ENCODE data around the gene GPR35. TPM values are rescaled to one million over a fixed set of nuclear protein-coding genes. Genes with fewer than 3 reads are reported as not detected.

GPR35 gene
- total and polyA plus RNA-seq, 11 donors = 0.48 to 2.7 (median 0.93) TPM; not detected in 1

- Histone ChIP-seq H3K27me3 (no peaks in the 10 kb centered on the region), H3K9me3 (no peaks in the 10 kb centered on the region), H3K4me3 (no peak overlapping the region), H3K4me1 (peaks cover 0 to 75% (median 40%) of the 10 kb centered on the region in 12 donors), H3K27ac (peak overlapping the region in 2 of 12 donors; percentile 61 to 75), H3K36me3 (peaks cover 0 to 46% (median 26%) of the 10 kb centered on the region in 9 donors)
- TF ChIP-seq CTCF (IDR thresholded peaks at IDR 0.05) (no peak), POLR2A (IDR thresholded peaks at IDR 0.05) (no peak)
- DNase-seq (peak in 1 of 5 donors; percentile 27), ATAC-seq (no peak)
- 94 to 97% (median 96%) methylated on average over 21 of the region's 21 CpGs for WGBS, 4 donors
- intact Hi-C loops (cut with DNase I) = loop anchor here in 1 of 10 donors (10.0 kb wide), 1 partner anchor 114 kb away; no protein-coding TSS in a partner anchor
Measured at GRCh38 chr2:240590681-240591111, 34.6 kb upstream of the GPR35 start.

GRCh38 chr2:240591226-240591625, 34.1 kb upstream of the GPR35 start:
- Histone ChIP-seq H3K4me3 (no peak overlapping the region), H3K4me1 (peaks cover 0 to 78% (median 42%) of the 10 kb centered on the region in 12 donors), H3K36me3 (peaks cover 0 to 51% (median 29%) of the 10 kb centered on the region in 9 donors), H3K27ac (peak overlapping the region in 2 of 12 donors; percentile 61 to 75), H3K27me3 (no peaks in the 10 kb centered on the region), H3K9me3 (no peaks in the 10 kb centered on the region)
- no peak for ATAC-seq
- WGBS, 4 donors = 76 to 91% (median 84%) methylated on average over 6 of the region's 6 CpGs
- TF ChIP-seq CTCF (IDR thresholded peaks at IDR 0.05) (no peak), POLR2A (IDR thresholded peaks at IDR 0.05) (no peak)
- DNase-seq = no peak
- intact Hi-C loops (cut with DNase I) = loop anchor here in 1 of 10 donors (10.0 kb wide), 1 partner anchor 114 kb away; no protein-coding TSS in a partner anchor

GRCh38 chr2:240591784-240592183, 33.5 kb upstream of the GPR35 start:
- Histone ChIP-seq H3K4me1 (peaks cover 0 to 81% (median 42%) of the 10 kb centered on the region in 12 donors), H3K27ac (peak overlapping the region in 1 of 12 donors; percentile 75), H3K36me3 (peaks cover 0 to 57% (median 32%) of the 10 kb centered on the region in 9 donors), H3K4me3 (no peak overlapping the region), H3K9me3 (no peaks in the 10 kb centered on the region), H3K27me3 (no peaks in the 10 kb centered on the region)
- WGBS, 4 donors = 94 to 96% (median 95%) methylated on average over 13 of the region's 13 CpGs
- DNase-seq = peak in 2 of 5 donors; percentile 9 to 58
- intact Hi-C loops (cut with DNase I) = loop anchor here in 1 of 10 donors (10.0 kb wide), 1 partner anchor 113 kb away; no protein-coding TSS in a partner anchor
- TF ChIP-seq CTCF (IDR thresholded peaks at IDR 0.05) (no peak), POLR2A (IDR thresholded peaks at IDR 0.05) (no peak)
- no peak for ATAC-seq

GRCh38 chr2:240593026-240593702, 32.1 kb upstream of the GPR35 start:
- no peak overlapping the region for H3K4me3 ChIP-seq
- ATAC-seq (peak; percentile 6 to 46 (median 31)), DNase-seq (peak in 4 of 5 donors; percentile 53 to 76 (median 68))
- peaks cover 0 to 69% (median 36%) of the 10 kb centered on the region in 9 donors for H3K36me3 ChIP-seq
- peak overlapping the region in 8 of 12 donors; percentile 11 to 84 (median 64) for H3K27ac ChIP-seq
- no peaks in the 10 kb centered on the region for H3K27me3 ChIP-seq
- 75 to 86% (median 85%) methylated on average over 19 to 20 of the region's 20 CpGs for WGBS, 4 donors
- intact Hi-C loops (cut with DNase I) = loop anchor here in 1 of 10 donors (10.0 kb wide), 1 partner anchor 112 kb away; no protein-coding TSS in a partner anchor
- no peaks in the 10 kb centered on the region for H3K9me3 ChIP-seq
- TF ChIP-seq POLR2A (IDR thresholded peaks at IDR 0.05) (no peak), CTCF (IDR thresholded peaks at IDR 0.05) (no peak)
- H3K4me1 ChIP-seq = peaks cover 0 to 76% (median 32%) of the 10 kb centered on the region in 12 donors

Measured in heart left ventricle (tissue), 16 donors.